HCT116 (cell line): ENCODE results near the gene SYNGR1. TPM values are rescaled to one million over a fixed set of nuclear protein-coding genes. Genes with fewer than 3 reads are reported as not detected.
"Not testable (repeated sequence)": the region's sequence is repeated elsewhere in the genome, so short reads cannot be mapped to it uniquely, and the experiment has no call there.

Source experiments
- ATAC-seq: fragments of 200-7000 bp; cut with Tn5 transposase; 2 replicates; pipeline ENCODE4 v1.9.1; 2020; ENCODE audit warnings: mild to moderate bottlenecking, moderate library complexity
- BruUV-seq: library from RNA; stranded (reverse); fragments of 400-500 nt; replicated peaks from 2 replicates; lab custom pipeline; 2021; lab: Mats Ljungman, UMichigan
- CTCF ChIA-PET: fragments of 300-600 bp; sonication (Branson Sonifier 250); formaldehyde crosslinking; loops from one replicate; lab custom pipeline; 2021; ENCODE audit warnings: antibody characterized with exemption; lab: Charles Lee
- POLR2A ChIA-PET: fragments of 300-600, 350-600 bp; sonication (Branson Sonifier 250); formaldehyde crosslinking; loops from one replicate; lab custom pipeline; 2021; ENCODE audit warnings: antibody characterized with exemption; lab: Charles Lee
- RAD21 ChIA-PET, 2 experiments: fragments of 300-600 bp; sonication (Branson Sonifier 250); formaldehyde crosslinking; loops; one replicate each; lab custom pipeline; 2023; ENCODE audit warnings: low total read pairs in 2 of 2; ENCODE audit not compliant: uncharacterized antibody in 2 of 2, unreplicated experiment in 2 of 2, low non-redundant PET in 1 of 2; lab: Charles Lee
- DNase-seq: peaks from one replicate; pipeline ENCODE4 v3.0.0-alpha.2; 2010; ENCODE audit warnings: low read depth, low spot score
- H2AFZ ChIP-seq: fragments of 200-600 bp; shearing (Covaris generic), sonication (generic); 2 replicates; pipeline ENCODE4 v1.6.1; 2017; ENCODE audit warnings: low read depth, mixed run types, mixed read lengths, antibody characterized with exemption, low read length; ENCODE audit not compliant: poor library complexity, severe bottlenecking
- H3K27ac ChIP-seq: 2 replicates; pipeline ENCODE4 v1.5.1; 2012; ENCODE audit warnings: low read depth, low read length
- H3K27me3 ChIP-seq: fragments of 200-600 bp; sonication (generic); 2 replicates; pipeline ENCODE4 v1.6.1; 2016; ENCODE audit warnings: mixed run types, low read length, mixed read lengths; ENCODE audit not compliant: insufficient read depth
- H3K36me3 ChIP-seq, 2 experiments: fragments of 200-500 bp in 1 of 2; fragments of 200-600 bp in 1 of 2; sonication (Bioruptor generic) in 1 of 2; sonication (generic) in 1 of 2; 2 replicates each; pipeline versions ENCODE4 v1.5.1 to v1.6.1; 2014 to 2016; ENCODE audit warnings: low read length in 2 of 2, inconsistent platforms in 1 of 2, mixed read lengths in 1 of 2, mixed run types in 1 of 2; ENCODE audit not compliant: insufficient read depth in 2 of 2, control insufficient read depth in 1 of 2
- H3K4me1 ChIP-seq, 2 experiments: fragments of 200-600 bp in 1 of 2; sonication (generic) in 1 of 2; 2 replicates each; pipeline versions ENCODE4 v1.5.1 to v1.6.1; 2012 to 2017; ENCODE audit warnings: low read length in 2 of 2, inconsistent platforms in 1 of 2, mild to moderate bottlenecking in 1 of 2, mixed read lengths in 1 of 2, mixed run types in 1 of 2, moderate library complexity in 1 of 2; ENCODE audit not compliant: insufficient read depth in 2 of 2, control insufficient read depth in 1 of 2
- H3K4me2 ChIP-seq: fragments of 200-600 bp; sonication (generic); 2 replicates; pipeline ENCODE4 v1.6.1; 2017; ENCODE audit warnings: mixed run types, low read length, mixed read lengths
- H3K4me3 ChIP-seq, 2 experiments: fragments of 200-600 bp in 1 of 2; sonication (generic) in 1 of 2; replicated peaks in 1 of 2; 2 replicates each; pipeline ENCODE4 v1.5.1; 2011 to 2016; ENCODE audit warnings: low read length in 2 of 2, control low read depth in 1 of 2, low read depth in 1 of 2, mild to moderate bottlenecking in 1 of 2, mixed read lengths in 1 of 2, mixed run types in 1 of 2
- H3K79me2 ChIP-seq: fragments of 200-600 bp; sonication (generic); 2 replicates; pipeline ENCODE4 v1.6.1; 2017; ENCODE audit warnings: mild to moderate bottlenecking, mixed run types, low read length, moderate library complexity, mixed read lengths; ENCODE audit not compliant: insufficient read depth
- H3K9ac ChIP-seq: fragments of 200-600 bp; sonication (generic); 2 replicates; pipeline ENCODE4 v1.6.1; 2016; ENCODE audit warnings: low read length, mixed read lengths
- H3K9me2 ChIP-seq: fragments of 200-600 bp; sonication (generic), shearing (Covaris generic); 2 replicates; pipeline ENCODE4 v1.6.1; 2017; ENCODE audit warnings: mixed run types, mild to moderate bottlenecking, moderate library complexity; ENCODE audit not compliant: insufficient read depth
- H3K9me3 ChIP-seq, 2 experiments: fragments of 200-500 bp in 1 of 2; fragments of 200-600 bp in 1 of 2; sonication (Bioruptor generic) in 1 of 2; sonication (generic) in 1 of 2; 2 replicates each; pipeline ENCODE4 v1.6.1; 2014 to 2017; ENCODE audit warnings: low read length in 2 of 2, mixed read lengths in 2 of 2, inconsistent platforms in 1 of 2, low read depth in 1 of 2, mild to moderate bottlenecking in 1 of 2, mixed run types in 1 of 2, moderate library complexity in 1 of 2; ENCODE audit not compliant: control insufficient read depth in 1 of 2, insufficient read depth in 1 of 2
- H4K20me1 ChIP-seq: fragments of 200-600 bp; sonication (generic), shearing (Covaris generic); 2 replicates; pipeline ENCODE4 v1.6.1; 2017; ENCODE audit warnings: mixed run types, mild to moderate bottlenecking, moderate library complexity; ENCODE audit not compliant: insufficient read depth
- EZH2 ChIP-seq: fragments of 200-600 bp; sonication (generic); IDR thresholded peaks from 2 replicates; pipeline ENCODE4 v1.6.1; 2017; ENCODE audit warnings: antibody characterized with exemption, mixed run types
- REST ChIP-seq: IDR thresholded peaks from 2 replicates; pipeline ENCODE4 v1.6.1; 2012; ENCODE audit warnings: low read depth
- intact Hi-C: fragments of 100-400 bp; cut with micrococcal nuclease; formaldehyde crosslinking; loops from 2 replicates; pipeline ENCODE4 v1.10.0; 2022
- total RNA-seq: library from RNA; stranded (reverse); gene quantifications from one replicate; pipeline ENCODE4 v1.2.1, GENCODE V29; 2021; ENCODE audit not compliant: unreplicated experiment

SYNGR1 gene
- total RNA-seq, 1 experiment from 2014 or later, result 20.7 TPM

- no peak overlapping the region for H3K4me2 ChIP-seq
- H3K36me3 ChIP-seq, result no peaks in the 10 kb centered on the region
- CTCF ChIA-PET, result no interaction called here
- intact Hi-C loops, result no loop called here
- peaks cover 16% of the 10 kb centered on the region for H3K79me2 ChIP-seq
- H4K20me1 ChIP-seq, result no peaks in the 10 kb centered on the region
- H3K4me3 ChIP-seq, result no peak overlapping the region
- no peaks in the 10 kb centered on the region for H3K9me2 ChIP-seq
- no peaks in the 10 kb centered on the region for H3K27me3 ChIP-seq
- no TSS peak for BruUV-seq
- H2AFZ ChIP-seq, result no peak overlapping the region
- ATAC-seq (no peak), DNase-seq (no peak)
- TF ChIP-seq EZH2 (no peak), REST (no peak)
- POLR2A ChIA-PET, result no interaction called here
- no peaks in the 10 kb centered on the region for H3K9me3 ChIP-seq
- RAD21 ChIA-PET, result no interaction called here
- no peak overlapping the region for H3K27ac ChIP-seq
- no peaks in the 10 kb centered on the region for H3K4me1 ChIP-seq
- no peak overlapping the region for H3K9ac ChIP-seq
Measured at GRCh38 chr22:39409516-39410029, 59.8 kb downstream of the SYNGR1 start.

GRCh38 chr22:39410264-39410663 lies 60.5 kb downstream of the SYNGR1 start:
- H4K20me1 ChIP-seq, result no peaks in the 10 kb centered on the region
- H3K27ac ChIP-seq, result no peak overlapping the region
- no peaks in the 10 kb centered on the region for H3K36me3 ChIP-seq
- POLR2A ChIA-PET, result interaction anchor here (0.6 kb wide), 1 partner anchor 51 kb away, joined by 3 read pairs; no protein-coding TSS in a partner anchor
- no peaks in the 10 kb centered on the region for H3K9me2 ChIP-seq
- H3K4me3 ChIP-seq, result no peak overlapping the region
- H3K79me2 ChIP-seq, result peaks cover 16% of the 10 kb centered on the region
- BruUV-seq, result no TSS peak
- no peak overlapping the region for H3K9ac ChIP-seq
- no peaks in the 10 kb centered on the region for H3K27me3 ChIP-seq
- H3K9me3 ChIP-seq, result no peaks in the 10 kb centered on the region
- RAD21 ChIA-PET, result no interaction called here
- TF ChIP-seq REST, result no peak
- no peak overlapping the region for H3K4me2 ChIP-seq
- no peak for DNase-seq
- no peak overlapping the region for H2AFZ ChIP-seq
- intact Hi-C loops, result no loop called here
- CTCF ChIA-PET, result no interaction called here
- ATAC-seq, result no peak
- H3K4me1 ChIP-seq, result no peaks in the 10 kb centered on the region

DNA sequence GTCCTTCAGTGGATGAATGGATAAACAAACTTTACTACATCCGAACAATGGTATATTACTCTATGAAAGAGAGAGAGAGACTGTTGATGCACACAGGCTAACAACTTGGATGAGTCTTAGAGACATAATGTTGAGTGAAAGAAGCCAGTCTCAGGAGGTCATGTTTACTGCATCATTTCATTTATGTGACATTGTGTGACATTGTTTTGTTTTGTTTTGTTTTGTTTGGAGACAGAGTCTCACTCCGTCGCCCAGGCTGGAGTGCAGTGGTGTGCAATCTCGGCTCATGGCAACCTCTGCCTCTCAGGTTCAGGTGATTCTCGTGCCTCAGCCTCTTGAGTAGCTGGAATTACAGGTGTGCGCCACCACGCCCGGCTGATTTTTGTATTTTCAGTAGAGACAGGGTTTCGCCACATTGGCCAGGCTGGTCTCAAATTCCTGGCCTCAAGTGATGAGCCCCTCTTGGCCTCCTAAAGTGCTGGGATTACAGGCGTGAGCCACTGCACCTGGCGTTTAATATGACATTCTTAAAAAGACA lies 62.1 kb downstream of the SYNGR1 start:
- H3K79me2 ChIP-seq, result peaks cover 14% of the 10 kb centered on the region
- RAD21 ChIA-PET, result interaction anchor here in 1 of 2 experiments (0.6 kb wide), 1 partner anchor 48 kb away, joined by 4 read pairs; no protein-coding TSS in a partner anchor
- H3K27me3 ChIP-seq, H2AFZ ChIP-seq, H4K20me1 ChIP-seq, H3K36me3 ChIP-seq, H3K4me1 ChIP-seq, H3K9me2 ChIP-seq, H3K9ac ChIP-seq, intact Hi-C loops, H3K9me3 ChIP-seq, ATAC-seq, H3K27ac ChIP-seq, H3K4me2 ChIP-seq, DNase-seq, H3K4me3 ChIP-seq, BruUV-seq: not testable (repeated sequence)
- CTCF ChIA-PET, result interaction anchor here (1.2 to 1.3 kb wide), 2 partner anchors 12 to 85 kb away, joined by 3 to 4 read pairs; partner anchors contain the start of gene TAB1
- POLR2A ChIA-PET, result interaction anchor here (1.1 kb wide), 2 partner anchors 13 to 92 kb away, joined by 4 read pairs; partner anchors contain the start of genes RPL3 and TAB1
